Kidney epithelial cell (primary cell): ENCODE data around the gene NPM1. TPM values are rescaled to one million over a fixed set of nuclear protein-coding genes. Genes with fewer than 3 reads are reported as not detected.

Experiments used
- DNase-seq: peaks from one replicate; pipeline ENCODE4 v3.0.0-alpha.2; 2010; ENCODE audit warnings: low read depth
- H3K27me3 ChIP-seq: 2 replicates; pipeline ENCODE4 v1.6.0; 2011; ENCODE audit warnings: low read length; ENCODE audit not compliant: control insufficient read depth, insufficient read depth
- H3K36me3 ChIP-seq: 2 replicates; pipeline ENCODE4 v1.5.1; 2011; ENCODE audit warnings: low read length; ENCODE audit not compliant: control insufficient read depth, insufficient read depth
- H3K4me3 ChIP-seq: 2 replicates; pipeline ENCODE4 v1.5.1; 2011; ENCODE audit warnings: low read depth, mild to moderate bottlenecking, control low read depth, low read length
- CTCF ChIP-seq: IDR thresholded peaks from 2 replicates; pipeline ENCODE4 v1.5.1; 2011; ENCODE audit warnings: mild to moderate bottlenecking, moderate library complexity, low read length, control low read depth, inconsistent platforms; ENCODE audit not compliant: insufficient read depth, poor library complexity, severe bottlenecking
- total RNA-seq: library from RNA; depleted of rRNA; stranded (reverse); fragments of >200 nt; gene quantifications from 2 replicates; pipeline ENCODE4 v1.2.3, GENCODE V29; 2015

NPM1 gene
- 1,219 and 1,455 TPM in 2 replicates for total RNA-seq

GRCh38 chr5:171387345-171387969, at the start of gene NPM1:
Gene NPM1, plus strand, starts transcription at chr5:171387849. Its CDS starts 100 bp downstream, at chr5:171387949.
- TF ChIP-seq CTCF = no peak
- H3K27me3 ChIP-seq = no peaks in the 10 kb centered on the region
- DNase-seq = peak; percentile 83
- H3K4me3 ChIP-seq = peak within 1 kb of the TSS; percentile 98
- peaks cover 3% of the 10 kb centered on the region for H3K36me3 ChIP-seq

- no peak for DNase-seq
- Histone ChIP-seq H3K4me3 (no peak overlapping the region), H3K36me3 (no peaks in the 10 kb centered on the region), H3K27me3 (peaks cover 12% of the 10 kb centered on the region)
- no peak for TF ChIP-seq CTCF
Measured at GRCh38 chr5:171340042-171340441, 47.6 kb upstream of the NPM1 start.

GRCh38 chr5:171340491-171340890, 47.2 kb upstream of the NPM1 start:
- no peak overlapping the region for H3K4me3 ChIP-seq
- TF ChIP-seq CTCF = no peak
- H3K27me3 ChIP-seq = peaks cover 10% of the 10 kb centered on the region
- no peak for DNase-seq
- no peaks in the 10 kb centered on the region for H3K36me3 ChIP-seq

- H3K36me3 ChIP-seq = no peaks in the 10 kb centered on the region
- no peaks in the 10 kb centered on the region for H3K27me3 ChIP-seq
- no peak overlapping the region for H3K4me3 ChIP-seq
- DNase-seq = peak; percentile 7
- TF ChIP-seq CTCF = peak; percentile 73
Measured at GRCh38 chr5:171342362-171343111, 45.1 kb upstream of the NPM1 start.

GRCh38 chr5:171344936-171345608, 42.6 kb upstream of the NPM1 start:
- no peaks in the 10 kb centered on the region for H3K36me3 ChIP-seq
- no peak for TF ChIP-seq CTCF

More at GRCh38 chr5:171344936-171345608, 42.6 kb upstream of the NPM1 start:
- Histone ChIP-seq H3K4me3 (no peak overlapping the region), H3K27me3 (no peaks in the 10 kb centered on the region)
- no peak for DNase-seq
